ENCODE measurements around the gene FAM209B. TPM values are rescaled to one million over a fixed set of nuclear protein-coding genes. Genes with fewer than 3 reads are reported as not detected.

FAM209B gene
- total RNA-seq, 1 donor = 0.52 TPM

GRCh38 chr20:56570832-56571231, 37.8 kb downstream of the FAM209B start:
- Histone ChIP-seq H3K4me1 (ENCODE audit: insufficient read depth, low read length) (no peaks in the 10 kb centered on the region), H3K4me3 (ENCODE audit: low read length) (no peak overlapping the region), H3K27me3 (ENCODE audit: insufficient read depth, low read length) (no peaks in the 10 kb centered on the region), H3K9me3 (ENCODE audit: low read depth, low read length) (no peaks in the 10 kb centered on the region)

GRCh38 chr20:56572172-56572571, 39.1 kb downstream of the FAM209B start:
- no peak overlapping the region for H3K4me3 ChIP-seq (ENCODE audit: low read length)
- H3K27me3 ChIP-seq (ENCODE audit: insufficient read depth, low read length) = no peaks in the 10 kb centered on the region
- H3K4me1 ChIP-seq (ENCODE audit: insufficient read depth, low read length) = no peaks in the 10 kb centered on the region
- H3K9me3 ChIP-seq (ENCODE audit: low read depth, low read length) = no peaks in the 10 kb centered on the region

GRCh38 chr20:56573986-56574385, 40.9 kb downstream of the FAM209B start:
- Histone ChIP-seq H3K9me3 (ENCODE audit: low read depth, low read length) (no peaks in the 10 kb centered on the region), H3K4me3 (ENCODE audit: low read length) (no peak overlapping the region), H3K27me3 (ENCODE audit: insufficient read depth, low read length) (no peaks in the 10 kb centered on the region), H3K4me1 (ENCODE audit: insufficient read depth, low read length) (no peaks in the 10 kb centered on the region)

GRCh38 chr20:56574531-56575142, 41.6 kb downstream of the FAM209B start:
- Histone ChIP-seq H3K9me3 (ENCODE audit: low read depth, low read length) (no peaks in the 10 kb centered on the region), H3K4me1 (ENCODE audit: insufficient read depth, low read length) (no peaks in the 10 kb centered on the region), H3K4me3 (ENCODE audit: low read length) (no peak overlapping the region), H3K27me3 (ENCODE audit: insufficient read depth, low read length) (no peaks in the 10 kb centered on the region)

GRCh38 chr20:56575157-56575556, 42.1 kb downstream of the FAM209B start:
- Histone ChIP-seq H3K4me3 (ENCODE audit: low read length) (no peak overlapping the region), H3K9me3 (ENCODE audit: low read depth, low read length) (no peaks in the 10 kb centered on the region), H3K27me3 (ENCODE audit: insufficient read depth, low read length) (no peaks in the 10 kb centered on the region), H3K4me1 (ENCODE audit: insufficient read depth, low read length) (no peaks in the 10 kb centered on the region)

- Histone ChIP-seq H3K27me3 (ENCODE audit: insufficient read depth, low read length) (no peaks in the 10 kb centered on the region), H3K4me3 (ENCODE audit: low read length) (no peak overlapping the region), H3K4me1 (ENCODE audit: insufficient read depth, low read length) (no peaks in the 10 kb centered on the region), H3K9me3 (ENCODE audit: low read depth, low read length) (no peaks in the 10 kb centered on the region)
Observed at GRCh38 chr20:56575961-56576360, 42.9 kb downstream of the FAM209B start.

- Histone ChIP-seq H3K4me3 (ENCODE audit: low read length) (no peak overlapping the region), H3K27me3 (ENCODE audit: insufficient read depth, low read length) (no peaks in the 10 kb centered on the region), H3K9me3 (ENCODE audit: low read depth, low read length) (no peaks in the 10 kb centered on the region), H3K4me1 (ENCODE audit: insufficient read depth, low read length) (no peaks in the 10 kb centered on the region)
Observed at GRCh38 chr20:56579301-56579710, 46.3 kb downstream of the FAM209B start.

GRCh38 chr20:56580226-56580625, 47.2 kb downstream of the FAM209B start:
- no peaks in the 10 kb centered on the region for H3K9me3 ChIP-seq (ENCODE audit: low read depth, low read length)
- no peaks in the 10 kb centered on the region for H3K4me1 ChIP-seq (ENCODE audit: insufficient read depth, low read length)
- no peaks in the 10 kb centered on the region for H3K27me3 ChIP-seq (ENCODE audit: insufficient read depth, low read length)
- H3K4me3 ChIP-seq (ENCODE audit: low read length) = no peak overlapping the region

GRCh38 chr20:56581701-56582100, 48.7 kb downstream of the FAM209B start:
- no peaks in the 10 kb centered on the region for H3K9me3 ChIP-seq (ENCODE audit: low read depth, low read length)
- H3K4me3 ChIP-seq (ENCODE audit: low read length) = no peak overlapping the region
- H3K27me3 ChIP-seq (ENCODE audit: insufficient read depth, low read length) = no peaks in the 10 kb centered on the region
- H3K4me1 ChIP-seq (ENCODE audit: insufficient read depth, low read length) = no peaks in the 10 kb centered on the region

- H3K4me1 ChIP-seq (ENCODE audit: insufficient read depth, low read length) = no peaks in the 10 kb centered on the region
Observed at GRCh38 chr20:56582542-56582941, 49.5 kb downstream of the FAM209B start.

GRCh38 chr20:56584916-56585315, 51.9 kb downstream of the FAM209B start:
- H3K4me1 ChIP-seq (ENCODE audit: insufficient read depth, low read length) = no peaks in the 10 kb centered on the region
- H3K27me3 ChIP-seq (ENCODE audit: insufficient read depth, low read length) = no peaks in the 10 kb centered on the region
- H3K4me3 ChIP-seq (ENCODE audit: low read length) = no peak overlapping the region
- no peaks in the 10 kb centered on the region for H3K9me3 ChIP-seq (ENCODE audit: low read depth, low read length)

More at GRCh38 chr20:56582542-56582941, 49.5 kb downstream of the FAM209B start:
- Histone ChIP-seq H3K27me3 (ENCODE audit: insufficient read depth, low read length) (no peaks in the 10 kb centered on the region), H3K9me3 (ENCODE audit: low read depth, low read length) (no peaks in the 10 kb centered on the region), H3K4me3 (ENCODE audit: low read length) (no peak overlapping the region)

Other genes with a start within 250 kb of the FAM209B start
- gene FAM210B, start 174.3 kb upstream of the FAM209B start, total RNA-seq = 20.6 TPM
- gene AURKA, start 141.0 kb upstream of the FAM209B start, total RNA-seq = 3.0 TPM
- 32.6 TPM for gene CSTF1, start 140.6 kb upstream of the FAM209B start, total RNA-seq
- gene CASS4, start 121.0 kb upstream of the FAM209B start, total RNA-seq = 13.4 TPM
- gene RTF2, start 64.6 kb upstream of the FAM209B start, total RNA-seq = 49.7 TPM
- gene FAM209A, start 8.5 kb upstream of the FAM209B start, total RNA-seq = 3.7 TPM
- gene TFAP2C, start 96.1 kb downstream of the FAM209B start, total RNA-seq = not detected

Measured in mononuclear cell (primary cell).